Measurements from ENCODE around the gene SLC10A7. TPM values are rescaled to one million over a fixed set of nuclear protein-coding genes. Genes with fewer than 3 reads are reported as not detected.

Gene SLC10A7
- total and polyA plus RNA-seq, 2 donors (not counting 1 experiment from before 2014, with no cell fraction given), result 7.4 to 12.6 TPM

DNA sequence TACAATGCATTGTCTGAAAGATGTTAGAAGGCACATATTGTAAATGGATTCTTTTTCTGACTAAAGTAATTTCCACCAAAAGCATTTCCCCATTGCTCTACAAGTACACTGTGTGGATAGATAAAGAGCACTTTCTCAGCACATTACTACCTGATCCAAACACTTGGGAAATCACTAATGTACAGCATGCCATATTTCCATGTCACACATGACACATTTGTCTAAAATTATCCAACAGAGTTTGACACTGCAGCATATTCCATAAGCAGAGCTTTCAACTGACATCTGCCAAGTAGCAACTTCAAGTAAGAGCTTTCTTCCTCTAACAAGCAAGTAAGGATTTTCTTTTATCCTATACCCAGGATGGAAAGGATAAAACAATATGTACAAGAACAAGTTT is 257.9 kb downstream of the SLC10A7 start:
- TF ChIP-seq EZH2 (IDR thresholded peaks at IDR 0.05; ENCODE audit: low read length, missing control alignments) (no peak), CTCF (conservative IDR thresholded peaks at IDR 0.05 in 1 of 2, IDR thresholded peaks at IDR 0.05 in 1 of 2; ENCODE audit: low read depth in 1 of 2, low read length in 2 of 2) (no peak)
- DNase-seq (ENCODE audit: low read depth in 2 of 2), result no peak

GRCh38 chr4:146261041-146261440 is 260.7 kb downstream of the SLC10A7 start:
- DNase-seq (ENCODE audit: low read depth in 2 of 2), result no peak
- Histone ChIP-seq H3K4me1 (ENCODE audit: control insufficient read depth, extremely low read depth, insufficient read depth, low read length) (peaks cover 7% of the 10 kb centered on the region), H3K9ac (ENCODE audit: insufficient read depth, low read length) (no peak overlapping the region), H3K4me3 (replicated peaks in 1 of 4; ENCODE audit: control extremely low read depth in 1 of 4, insufficient read depth in 1 of 4, low read depth in 3 of 4, low read length in 4 of 4) (no peak overlapping the region), H4K20me1 (ENCODE audit: control insufficient read depth, extremely low read depth, insufficient read depth, low read length) (no peaks in the 10 kb centered on the region), H3K36me3 (ENCODE audit: control insufficient read depth, insufficient read depth, low read length) (no peaks in the 10 kb centered on the region), H3K9me3 (ENCODE audit: control insufficient read depth, insufficient read depth, low read depth, low read length) (no peaks in the 10 kb centered on the region), H3K27me3 (ENCODE audit: control insufficient read depth, insufficient read depth, low read length) (no peaks in the 10 kb centered on the region), H3K4me2 (ENCODE audit: extremely low read depth, insufficient read depth, low read length) (no peak overlapping the region), H2AFZ (ENCODE audit: low read length) (no peak overlapping the region), H3K27ac (ENCODE audit: insufficient read depth, low read length) (no peak overlapping the region), H3K79me2 (ENCODE audit: control insufficient read depth, insufficient read depth, low read length) (no peaks in the 10 kb centered on the region)
- TF ChIP-seq CTCF (conservative IDR thresholded peaks at IDR 0.05 in 1 of 2, IDR thresholded peaks at IDR 0.05 in 1 of 2; ENCODE audit: low read depth in 1 of 2, low read length in 2 of 2) (no peak), EZH2 (IDR thresholded peaks at IDR 0.05; ENCODE audit: low read length, missing control alignments) (no peak)

More for the DNA sequence above, 257.9 kb downstream of the SLC10A7 start:
- H3K79me2 ChIP-seq (ENCODE audit: control insufficient read depth, insufficient read depth, low read length), result no peaks in the 10 kb centered on the region
- H4K20me1 ChIP-seq (ENCODE audit: control insufficient read depth, extremely low read depth, insufficient read depth, low read length), result no peaks in the 10 kb centered on the region
- no peak overlapping the region for H3K27ac ChIP-seq (ENCODE audit: insufficient read depth, low read length)
- no peaks in the 10 kb centered on the region for H3K4me1 ChIP-seq (ENCODE audit: control insufficient read depth, extremely low read depth, insufficient read depth, low read length)
- no peak overlapping the region for H2AFZ ChIP-seq (ENCODE audit: low read length)
- H3K9ac ChIP-seq (ENCODE audit: insufficient read depth, low read length), result no peak overlapping the region
- H3K36me3 ChIP-seq (ENCODE audit: control insufficient read depth, insufficient read depth, low read length), result no peaks in the 10 kb centered on the region
- H3K4me3 ChIP-seq (replicated peaks in 1 of 4; ENCODE audit: control extremely low read depth in 1 of 4, insufficient read depth in 1 of 4, low read depth in 3 of 4, low read length in 4 of 4), result no peak overlapping the region
- no peaks in the 10 kb centered on the region for H3K27me3 ChIP-seq (ENCODE audit: control insufficient read depth, insufficient read depth, low read length)
- H3K9me3 ChIP-seq (ENCODE audit: control insufficient read depth, insufficient read depth, low read depth, low read length), result no peaks in the 10 kb centered on the region
- H3K4me2 ChIP-seq (ENCODE audit: extremely low read depth, insufficient read depth, low read length), result no peak overlapping the region

DNA sequence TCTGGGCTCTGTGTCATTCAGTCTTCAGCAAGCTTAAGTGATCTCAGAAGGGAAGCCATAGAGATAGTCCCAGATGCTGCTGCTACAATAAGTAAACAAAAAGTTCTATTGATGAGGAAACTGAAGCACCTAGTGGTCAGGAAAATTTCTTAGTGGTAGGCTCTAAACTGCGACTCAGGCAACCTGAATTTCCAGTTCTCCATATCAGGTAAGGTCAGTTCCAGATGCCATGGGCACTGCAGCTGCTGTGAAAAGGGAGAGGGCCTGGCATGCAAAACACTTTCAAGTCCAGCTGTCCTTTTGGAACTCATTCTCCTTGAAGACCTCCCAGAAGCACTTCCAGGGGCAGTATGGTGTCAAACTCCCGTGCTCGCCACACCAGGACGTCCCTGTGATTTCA is 261.2 kb downstream of the SLC10A7 start:
- no peak overlapping the region for H3K4me3 ChIP-seq (replicated peaks in 1 of 4; ENCODE audit: control extremely low read depth in 1 of 4, insufficient read depth in 1 of 4, low read depth in 3 of 4, low read length in 4 of 4)
- H3K4me2 ChIP-seq (ENCODE audit: extremely low read depth, insufficient read depth, low read length), result no peak overlapping the region
- TF ChIP-seq EZH2 (IDR thresholded peaks at IDR 0.05; ENCODE audit: low read length, missing control alignments), result no peak
- no peak for TF ChIP-seq CTCF (conservative IDR thresholded peaks at IDR 0.05 in 1 of 2, IDR thresholded peaks at IDR 0.05 in 1 of 2; ENCODE audit: low read depth in 1 of 2, low read length in 2 of 2)
- no peaks in the 10 kb centered on the region for H3K36me3 ChIP-seq (ENCODE audit: control insufficient read depth, insufficient read depth, low read length)
- no peaks in the 10 kb centered on the region for H3K79me2 ChIP-seq (ENCODE audit: control insufficient read depth, insufficient read depth, low read length)
- H3K4me1 ChIP-seq (ENCODE audit: control insufficient read depth, extremely low read depth, insufficient read depth, low read length), result peaks cover 7% of the 10 kb centered on the region
- H3K27ac ChIP-seq (ENCODE audit: insufficient read depth, low read length), result no peak overlapping the region
- no peak overlapping the region for H3K9ac ChIP-seq (ENCODE audit: insufficient read depth, low read length)
- DNase-seq (ENCODE audit: low read depth in 2 of 2), result no peak
- H3K9me3 ChIP-seq (ENCODE audit: control insufficient read depth, insufficient read depth, low read depth, low read length), result no peaks in the 10 kb centered on the region
- H3K27me3 ChIP-seq (ENCODE audit: control insufficient read depth, insufficient read depth, low read length), result no peaks in the 10 kb centered on the region
- H2AFZ ChIP-seq (ENCODE audit: low read length), result no peak overlapping the region
- no peaks in the 10 kb centered on the region for H4K20me1 ChIP-seq (ENCODE audit: control insufficient read depth, extremely low read depth, insufficient read depth, low read length)
